GM06990 (cell line): ENCODE measurements around the gene MINDY4.

Source experiments
- DNase-seq: peaks from one replicate; pipeline ENCODE4 v3.0.0-alpha.2; 2011; ENCODE audit not compliant: insufficient read length; ENCODE audit errors: extremely low read depth
- H3K27me3 ChIP-seq: replicated peaks from 2 replicates; pipeline ENCODE4 v1.6.0; 2011; ENCODE audit warnings: low read length; ENCODE audit not compliant: control insufficient read depth, insufficient read depth
- H3K36me3 ChIP-seq: 2 replicates; pipeline ENCODE4 v1.5.1; 2011; ENCODE audit warnings: low read length; ENCODE audit not compliant: control insufficient read depth, insufficient read depth
- H3K4me3 ChIP-seq: replicated peaks from 2 replicates; pipeline ENCODE4 v1.5.1; 2011; ENCODE audit warnings: low read depth, mild to moderate bottlenecking, control low read depth, low read length
- CTCF ChIP-seq: IDR thresholded peaks from 2 replicates; pipeline ENCODE4 v1.5.1; 2011; ENCODE audit warnings: low read length, control low read depth, mild to moderate bottlenecking, inconsistent platforms; ENCODE audit not compliant: insufficient read depth, poor library complexity, severe bottlenecking

Gene MINDY4

GRCh38 chr7:30920021-30920583, 148.9 kb downstream of the MINDY4 start:
- Histone ChIP-seq H3K27me3 (no peaks in the 10 kb centered on the region), H3K4me3 (no peak overlapping the region), H3K36me3 (no peaks in the 10 kb centered on the region)
- DNase-seq: no peak
- TF ChIP-seq CTCF: no peak

DNA sequence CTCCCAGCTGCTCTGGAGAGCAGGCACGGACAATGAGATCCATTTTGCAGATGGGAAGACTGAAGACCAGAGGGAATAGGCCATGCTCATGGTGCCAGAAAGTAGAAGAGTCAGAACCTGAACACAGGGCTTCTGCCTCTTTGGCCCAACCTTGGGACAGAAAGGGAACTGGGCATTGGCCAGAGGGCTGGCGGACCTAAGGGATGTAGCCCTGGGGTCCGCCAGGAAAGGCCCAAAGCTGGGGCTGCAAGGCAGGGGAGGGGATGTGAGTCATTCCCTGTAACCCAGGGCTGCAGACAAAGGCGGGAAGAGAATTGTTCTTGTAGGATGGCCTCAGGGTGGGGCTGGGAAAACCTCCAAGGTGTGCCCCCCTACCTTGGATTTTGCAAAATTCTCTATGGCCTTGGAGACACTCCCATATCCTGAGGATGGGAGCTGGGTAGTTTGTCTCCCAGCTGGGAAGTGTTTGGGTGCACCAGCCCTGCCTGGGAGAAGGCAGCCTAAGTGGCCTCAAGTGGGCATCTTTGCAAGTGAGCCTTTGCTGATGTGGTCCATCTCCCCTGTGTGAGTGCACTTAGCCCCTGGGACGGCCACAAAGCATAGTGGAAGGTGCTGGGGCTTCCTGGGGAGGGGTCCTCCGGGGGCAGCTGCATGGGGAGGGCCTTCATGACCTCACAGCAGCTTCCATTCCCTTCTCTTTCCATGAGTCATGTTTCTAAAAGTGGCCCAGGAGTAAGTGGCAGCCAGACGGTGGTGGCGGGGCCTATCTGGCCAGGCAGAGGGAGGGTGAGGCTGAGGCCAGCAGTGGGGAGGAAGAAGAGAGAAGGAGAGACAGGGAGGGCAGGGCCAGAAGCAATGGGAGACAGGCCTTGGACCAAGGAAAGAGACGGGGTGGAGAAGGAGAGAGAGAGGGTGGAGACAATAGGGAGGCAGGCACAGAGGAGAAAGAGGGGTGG, 149.6 kb downstream of the MINDY4 start:
- DNase-seq: no peak
- Histone ChIP-seq H3K36me3 (no peaks in the 10 kb centered on the region), H3K27me3 (no peaks in the 10 kb centered on the region), H3K4me3 (no peak overlapping the region)
- no peak for TF ChIP-seq CTCF

GRCh38 chr7:30921540-30922401, 150.6 kb downstream of the MINDY4 start:
- TF ChIP-seq CTCF: no peak
- Histone ChIP-seq H3K27me3 (no peaks in the 10 kb centered on the region), H3K36me3 (no peaks in the 10 kb centered on the region), H3K4me3 (no peak overlapping the region)
- no peak for DNase-seq

DNA sequence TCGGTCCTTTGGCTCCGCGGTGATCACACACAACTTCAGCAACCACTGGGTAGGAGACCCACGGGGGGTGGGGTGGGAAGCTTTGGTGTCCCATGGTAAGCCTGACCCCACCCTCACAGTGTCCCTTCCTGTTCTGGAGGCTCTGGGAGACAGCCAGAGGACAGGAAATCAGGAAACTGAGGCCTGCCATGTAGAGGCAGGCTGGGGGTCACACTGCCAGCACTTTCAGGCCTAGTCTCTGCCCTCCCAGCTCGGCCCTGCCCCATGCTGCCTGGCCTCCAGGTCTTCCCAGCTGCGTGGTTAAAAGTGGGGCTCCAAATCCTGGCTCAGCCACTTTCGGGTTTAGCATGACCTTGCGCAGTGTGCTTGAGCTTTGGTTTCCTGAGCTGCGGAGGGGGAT, 151.4 kb downstream of the MINDY4 start:
- TF ChIP-seq CTCF: no peak
- Histone ChIP-seq H3K27me3 (no peaks in the 10 kb centered on the region; the same call in 1 of the 2 replicates), H3K36me3 (no peaks in the 10 kb centered on the region), H3K4me3 (no peak overlapping the region)
- no peak for DNase-seq

GRCh38 chr7:30923009-30923773, 152.0 kb downstream of the MINDY4 start:
- no peak for DNase-seq
- no peaks in the 10 kb centered on the region; the same call in 1 of the 2 replicates for H3K27me3 ChIP-seq
- TF ChIP-seq CTCF: no peak

More at GRCh38 chr7:30923009-30923773, 152.0 kb downstream of the MINDY4 start:
- Histone ChIP-seq H3K4me3 (no peak overlapping the region), H3K36me3 (no peaks in the 10 kb centered on the region)
